GM18858 (cell line): ENCODE data around the gene MMD.
"Not testable (repeated sequence)": the region's sequence is repeated elsewhere in the genome, so short reads cannot be mapped to it uniquely, and the experiment has no call there.

Experiments
- ATAC-seq: cut with Tn5 transposase; IDR thresholded peaks from one replicate; pipeline ENCODE4 v1.9.1; 2021; ENCODE audit not compliant: unreplicated experiment

MMD gene

GRCh38 chr17:55444471-55445441 lies 23.1 kb upstream of the MMD start:
- peak; percentile 77 for ATAC-seq

- ATAC-seq = no peak
Observed at GRCh38 chr17:55443904-55444303, 22.3 kb upstream of the MMD start.

- no peak for ATAC-seq
Observed at GRCh38 chr17:55442953-55443683, 21.5 kb upstream of the MMD start.

GRCh38 chr17:55442462-55442861 lies 20.8 kb upstream of the MMD start:
- no peak for ATAC-seq

GRCh38 chr17:55441544-55441943 lies 19.9 kb upstream of the MMD start:
- no peak for ATAC-seq

GRCh38 chr17:55440391-55440790 lies 18.8 kb upstream of the MMD start:
- ATAC-seq = no peak

GRCh38 chr17:55437159-55437605 lies 15.5 kb upstream of the MMD start:
- peak; percentile 73 for ATAC-seq

GRCh38 chr17:55436224-55437158 lies 14.9 kb upstream of the MMD start:
- ATAC-seq = peak; percentile 9

GRCh38 chr17:55435408-55435807 lies 13.8 kb upstream of the MMD start:
- ATAC-seq = no peak

GRCh38 chr17:55434721-55435120 lies 13.1 kb upstream of the MMD start:
- no peak for ATAC-seq

- ATAC-seq = no peak
Observed at GRCh38 chr17:55433629-55434422, 12.2 kb upstream of the MMD start.

- no peak for ATAC-seq
Observed at GRCh38 chr17:55433029-55433628, 11.5 kb upstream of the MMD start.

GRCh38 chr17:55432358-55433028 lies 10.9 kb upstream of the MMD start:
- no peak for ATAC-seq

GRCh38 chr17:55431914-55432313 lies 10.3 kb upstream of the MMD start:
- ATAC-seq = not testable (repeated sequence)

GRCh38 chr17:55430541-55431288 lies 9.1 kb upstream of the MMD start:
- no peak for ATAC-seq

GRCh38 chr17:55427587-55427882 lies 5.9 kb upstream of the MMD start:
- peak; percentile 17 for ATAC-seq

- ATAC-seq = peak; percentile 30
Observed at GRCh38 chr17:55426851-55427586, 5.4 kb upstream of the MMD start.
